HepG2 (cell line): ENCODE results near the gene KRTAP1-5. TPM values are rescaled to one million over a fixed set of nuclear protein-coding genes. Genes with fewer than 3 reads are reported as not detected.

Experiments
- ATAC-seq: fragments of 200-7000 bp; cut with Tn5 transposase; 3 replicates; pipeline ENCODE4 v1.9.1; 2020; ENCODE audit warnings: mild to moderate bottlenecking, moderate library complexity
- BruUV-seq: library from RNA; stranded (reverse); fragments of 400-500 nt; replicated peaks from 2 replicates; lab custom pipeline; 2021; lab: Mats Ljungman, UMichigan
- CTCF ChIA-PET: fragments of 300-600 bp; formaldehyde crosslinking; extraction: SDS; loops from one replicate; lab custom pipeline; 2021; ENCODE audit warnings: low total read pairs, inconsistent platforms, low intra/inter-chr PET ratio; lab: Yijun Ruan, JAX
- POLR2A ChIA-PET: fragments of 350-600 bp; sonication (Branson Sonifier 250); formaldehyde crosslinking; loops from one replicate; lab custom pipeline; 2020; ENCODE audit warnings: antibody characterized with exemption, inconsistent platforms; lab: Yijun Ruan, JAX
- DNase-seq: peaks from one replicate; pipeline ENCODE4 v3.0.0-alpha.2; 2015; ENCODE audit warnings: low spot score
- FAIRE-seq: peaks from 3 replicates; lab custom pipeline; 2011; peaks lifted over from hg19 to GRCh38; lab: Jason Lieb, UNC
- H2AFZ ChIP-seq: one replicate; pipeline ENCODE4 v1.6.1; 2011; ENCODE audit warnings: low read length, inconsistent platforms
- H3K27ac ChIP-seq: fragments of 300-600 bp; 3 replicates; pipeline ENCODE4 v1.8.0; 2011; ENCODE audit warnings: mixed run types, mild to moderate bottlenecking, mixed read lengths, low read length, inconsistent platforms; ENCODE audit not compliant: insufficient read depth; ENCODE audit errors: extremely low read length
- H3K27me3 ChIP-seq, 2 experiments: fragments of 200-600 bp in 1 of 2; 2 replicates in 1 of 2; 3 replicates in 1 of 2; pipeline versions ENCODE4 v1.6.0 to v1.8.0; 2011; ENCODE audit warnings: low read length in 2 of 2, mild to moderate bottlenecking in 2 of 2, moderate library complexity in 2 of 2, inconsistent platforms in 1 of 2; ENCODE audit not compliant: insufficient read depth in 2 of 2, control insufficient read depth in 1 of 2
- H3K36me3 ChIP-seq, 2 experiments: fragments of 200-600 bp in 1 of 2; replicated peaks in 1 of 2; 2 replicates in 1 of 2; 3 replicates in 1 of 2; pipeline versions ENCODE4 v1.5.1 to v1.8.0; 2011; ENCODE audit warnings: low read length in 2 of 2, inconsistent platforms in 1 of 2; ENCODE audit not compliant: insufficient read depth in 2 of 2, control insufficient read depth in 1 of 2
- H3K4me1 ChIP-seq: 2 replicates; pipeline ENCODE4 v1.5.1; 2012; ENCODE audit warnings: low read length, inconsistent platforms; ENCODE audit not compliant: insufficient read depth
- H3K4me2 ChIP-seq: 2 replicates; pipeline ENCODE4 v1.6.0; 2011; ENCODE audit warnings: low read depth, low read length, inconsistent platforms
- H3K4me3 ChIP-seq, 3 experiments: fragments of 200-600 bp in 1 of 3; sonication (generic), shearing (Covaris generic) in 1 of 3; replicated peaks in 1 of 3; 2 replicates each; pipeline ENCODE4 v1.5.1; 2011 to 2016; ENCODE audit warnings: low read length in 3 of 3, inconsistent platforms in 2 of 3, low read depth in 2 of 3, mild to moderate bottlenecking in 2 of 3, control low read depth in 1 of 3, mixed read lengths in 1 of 3; ENCODE audit not compliant: insufficient read depth in 1 of 3
- H3K79me2 ChIP-seq: one replicate; pipeline ENCODE4 v1.6.1; 2011; ENCODE audit warnings: low read length, inconsistent platforms; ENCODE audit not compliant: insufficient read depth
- H3K9ac ChIP-seq: 2 replicates; pipeline ENCODE4 v1.6.0; 2011; ENCODE audit warnings: mild to moderate bottlenecking, low read depth, low read length, inconsistent platforms; ENCODE audit not compliant: insufficient read depth
- H3K9me3 ChIP-seq: 2 replicates; pipeline ENCODE4 v1.5.1; 2012; ENCODE audit warnings: mild to moderate bottlenecking, low read length
- H4K20me1 ChIP-seq: 2 replicates; pipeline ENCODE4 v1.6.0; 2011; ENCODE audit warnings: inconsistent platforms, mild to moderate bottlenecking, low read length, moderate library complexity; ENCODE audit not compliant: insufficient read depth
- ELF4 ChIP-seq: sonication (generic); formaldehyde crosslinking; IDR thresholded peaks from 2 replicates; pipeline ENCODE4 v1.5.0; 2020; ENCODE audit warnings: missing genetic modification reagents, mild to moderate bottlenecking, moderate library complexity, borderline replicate concordance
- MEIS2 ChIP-seq: sonication (generic); formaldehyde crosslinking; IDR thresholded peaks from 2 replicates; pipeline ENCODE4 v1.9.0; 2021; ENCODE audit warnings: mild to moderate bottlenecking, missing genetic modification reagents
- RFX3 ChIP-seq: IDR thresholded peaks from 2 replicates; pipeline ENCODE4 v1.6.1; 2016; ENCODE audit warnings: missing biosample characterization, missing genetic modification reagents
- SIN3A ChIP-seq: IDR thresholded peaks from 2 replicates; pipeline ENCODE4 v1.6.1; 2011; ENCODE audit warnings: low read depth, mild to moderate bottlenecking, control low read depth, low read length, borderline replicate concordance
- SOX5 ChIP-seq: IDR thresholded peaks from 2 replicates; pipeline ENCODE4 v1.6.1; 2016; ENCODE audit warnings: borderline replicate concordance
- TCF7 ChIP-seq: sonication (generic); IDR thresholded peaks from 2 replicates; pipeline ENCODE4 v1.6.1; 2016; ENCODE audit warnings: antibody characterized with exemption, low read depth
- TMF1 ChIP-seq: sonication (generic); formaldehyde crosslinking; IDR thresholded peaks from 2 replicates; pipeline ENCODE4 v1.8.1; 2022; ENCODE audit warnings: low read depth, missing genetic modification reagents
- ZBTB8A ChIP-seq: sonication (generic); formaldehyde crosslinking; IDR thresholded peaks from 2 replicates; pipeline ENCODE4 v1.4.0; 2020; ENCODE audit warnings: mild to moderate bottlenecking, low read depth, missing genetic modification reagents, borderline replicate concordance
- ZNF883 ChIP-seq: sonication (generic); formaldehyde crosslinking; IDR thresholded peaks from 2 replicates; pipeline ENCODE4 v1.5.1; 2020; ENCODE audit warnings: mild to moderate bottlenecking, missing genetic modification reagents; ENCODE audit errors: not compliant biosample characterization
- WGBS: methylation state at CpG from one replicate; pipeline ENCODE4 v1.1.6; 2017; ENCODE audit warnings: low lambda C conversion rate; 5-methylcytosine and 5-hydroxymethylcytosine counted together
- in situ Hi-C: cut with HindIII; loops from 2 replicates; pipeline ENCODE4 v1.10.0; 2017; ENCODE audit warnings: low pct_unique_long_range_greater_than_20kb; ENCODE audit not compliant: extremely low pct_ligation_motif_present
- intact Hi-C: fragments of 100-400 bp; cut with micrococcal nuclease; formaldehyde crosslinking; loops from one replicate; pipeline ENCODE4 v1.10.0; 2022; ENCODE audit not compliant: unreplicated experiment
- polyA plus RNA-seq, 8 experiments: library from polyadenylated mRNA; depleted of rRNA in 3 of 8; stranded (reverse) in 7 of 8; unstranded in 1 of 8; fragments of >200 nt; fragmentation: Illumina TruSeq in 4 of 8; extraction: Trizol in 4 of 8; gene quantifications; 2 replicates each; pipeline versions ENCODE4 v1.2.1 to v1.2.3, GENCODE V29; 2011 to 2016; ENCODE audit warnings: low read depth in 4 of 8, missing spikeins in 1 of 8, mixed read lengths in 1 of 8; ENCODE audit not compliant: insufficient read depth in 1 of 8
- total RNA-seq, 5 experiments: library from RNA; depleted of rRNA; stranded (reverse); fragments of >200 nt; fragmentation: Illumina TruSeq; extraction: Trizol; gene quantifications; 2 replicates each; pipeline ENCODE4 v1.2.3, GENCODE V29; 2016; ENCODE audit warnings: low read depth in 1 of 5

The KRTAP1-5 gene
- total and polyA plus RNA-seq, 2 of the 13 experiments (the other 11 are each of a cell fraction or from before 2014, with no cell fraction given) = 0.09 TPM; not detected in 1

DNA sequence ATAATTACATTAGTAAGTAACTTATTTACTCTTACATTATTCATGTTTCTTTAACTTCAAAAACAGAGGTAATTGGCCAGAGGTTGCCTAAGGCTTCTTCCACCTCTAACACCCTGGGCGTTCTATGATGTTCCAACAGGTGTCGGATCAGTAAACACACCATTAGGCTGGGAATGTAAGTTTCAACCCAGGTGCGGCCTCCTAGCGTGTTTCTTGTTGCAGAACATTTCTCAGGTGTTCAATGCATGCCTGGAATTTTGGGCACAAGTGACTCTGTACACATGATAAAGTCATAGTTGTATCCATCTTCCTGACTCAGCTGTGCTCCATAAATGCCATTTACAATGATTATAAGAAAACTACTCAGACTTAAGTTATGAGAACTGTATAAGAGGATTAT is 27.0 kb upstream of the KRTAP1-5 start:
- TF ChIP-seq SIN3A (no peak), TMF1 (CRISPR knock-in tag) (no peak), ZNF883 (CRISPR knock-in tag) (no peak), RFX3 (CRISPR knock-in tag) (no peak), ELF4 (CRISPR knock-in tag) (no peak), ZBTB8A (CRISPR knock-in tag) (no peak), MEIS2 (CRISPR knock-in tag) (no peak), TCF7 (no peak)
- CTCF ChIA-PET = no interaction called here

DNA sequence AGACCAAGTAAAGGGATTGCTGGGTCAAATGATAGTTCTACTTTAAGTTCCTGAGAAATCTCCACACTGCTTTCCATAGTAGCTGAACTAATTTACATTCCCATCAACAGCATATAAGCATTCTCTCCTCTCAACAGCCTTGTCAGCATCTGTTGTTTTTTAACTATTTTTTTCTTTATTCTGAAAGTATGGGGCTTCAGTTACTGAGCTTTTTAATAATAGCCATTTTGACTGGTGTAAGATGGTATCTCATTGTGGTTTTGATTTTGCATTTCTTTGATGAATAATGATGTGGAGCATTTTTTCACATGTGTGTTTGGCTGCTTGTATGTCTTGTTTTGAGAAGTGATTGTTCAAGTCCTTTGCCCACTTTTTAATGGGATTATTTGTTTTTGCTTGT is 25.6 kb upstream of the KRTAP1-5 start:
- Histone ChIP-seq H2AFZ (no peak overlapping the region), H3K9ac (no peak overlapping the region), H3K9me3 (no peaks in the 10 kb centered on the region), H3K27me3 (no peaks in the 10 kb centered on the region), H4K20me1 (no peaks in the 10 kb centered on the region), H3K36me3 (no peaks in the 10 kb centered on the region), H3K4me1 (peaks cover 17% of the 10 kb centered on the region), H3K79me2 (no peaks in the 10 kb centered on the region), H3K4me2 (no peak overlapping the region), H3K27ac (no peak overlapping the region), H3K4me3 (no peak overlapping the region)
- ChIA-PET POLR2A (no interaction called here), CTCF (no interaction called here)
- BruUV-seq = no TSS peak
- no peak for TF ChIP-seq SOX5
- no peak for DNase-seq
- in situ Hi-C loops (loop anchor here (10.0 kb wide), 1 partner anchor 98 kb away; no protein-coding TSS in a partner anchor), intact Hi-C loops (no loop called here)
- FAIRE-seq = no peak
- ATAC-seq = no peak

More for the DNA sequence above, 27.0 kb upstream of the KRTAP1-5 start:
- H3K9ac ChIP-seq = no peak overlapping the region
- peaks cover 15% of the 10 kb centered on the region for H3K4me1 ChIP-seq
- H3K79me2 ChIP-seq = no peaks in the 10 kb centered on the region
- no peak overlapping the region for H2AFZ ChIP-seq
- in situ Hi-C loops (loop anchor here (10.0 kb wide), 1 partner anchor 99 kb away; no protein-coding TSS in a partner anchor), intact Hi-C loops (no loop called here)
- WGBS = 95% methylated on average over 4 of the region's 4 CpGs
- H3K27ac ChIP-seq = no peak overlapping the region
- ATAC-seq (no peak), DNase-seq (no peak), FAIRE-seq (no peak)
- POLR2A ChIA-PET = no interaction called here
- no peak overlapping the region for H3K4me2 ChIP-seq
- no peaks in the 10 kb centered on the region for H3K27me3 ChIP-seq
- no peak overlapping the region for H3K4me3 ChIP-seq
- no peaks in the 10 kb centered on the region for H3K9me3 ChIP-seq
- H3K36me3 ChIP-seq = no peaks in the 10 kb centered on the region
- H4K20me1 ChIP-seq = no peaks in the 10 kb centered on the region
- BruUV-seq = no TSS peak
